GM21367 (cell line): Measurements from ENCODE around the gene ALG3.

ENCODE experiments used
- ATAC-seq: cut with Tn5 transposase; IDR thresholded peaks from one replicate; pipeline ENCODE4 v1.9.1; 2021; ENCODE audit not compliant: unreplicated experiment

Gene ALG3

GRCh38 chr3:184260724-184261269 lies 12.0 kb upstream of the ALG3 start:
- no peak for ATAC-seq

DNA sequence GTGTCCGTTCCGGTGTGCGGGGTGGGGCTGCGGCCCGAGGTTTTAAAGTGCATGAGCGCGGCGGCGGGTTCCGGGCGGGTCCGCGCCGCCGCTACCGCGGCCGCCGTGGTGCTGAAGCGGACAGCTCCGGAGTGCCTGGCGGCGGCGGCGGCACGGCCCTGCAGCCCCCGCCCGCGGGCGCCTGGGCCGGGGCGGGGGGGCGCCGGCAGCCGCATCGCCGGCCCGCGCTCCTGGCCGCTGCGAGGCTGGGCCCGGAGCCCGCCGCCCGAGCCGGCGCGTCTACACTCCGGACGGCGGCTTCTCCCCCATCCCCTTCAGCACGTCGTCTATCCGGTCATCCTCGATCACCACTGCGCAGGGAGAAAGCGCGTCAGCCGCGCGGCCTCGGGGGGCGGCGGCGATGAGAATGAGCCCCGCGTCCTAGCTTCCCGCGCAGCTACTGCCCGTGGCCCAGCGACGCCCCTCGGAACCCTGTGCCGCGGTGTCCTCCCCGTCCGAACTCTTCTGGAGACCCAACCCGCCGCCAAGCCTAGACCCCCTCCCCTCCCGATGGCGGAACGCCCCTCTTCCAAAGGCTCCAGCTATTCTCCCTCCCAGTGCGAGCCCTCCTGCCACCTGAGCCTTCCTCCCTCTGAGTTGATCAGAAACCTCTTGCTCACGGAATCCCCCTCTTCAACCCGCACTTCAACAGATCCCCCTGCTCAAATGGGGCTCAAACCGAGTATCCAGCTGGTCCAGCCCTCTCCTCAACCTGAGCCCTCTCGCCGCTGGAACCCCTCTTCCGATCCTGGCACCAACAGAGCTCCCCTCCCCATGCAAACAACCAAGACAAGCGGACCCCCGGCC lies 11.3 kb upstream of the ALG3 start:
- no peak for ATAC-seq

GRCh38 chr3:184259396-184259877 lies 10.7 kb upstream of the ALG3 start:
- no peak for ATAC-seq

DNA sequence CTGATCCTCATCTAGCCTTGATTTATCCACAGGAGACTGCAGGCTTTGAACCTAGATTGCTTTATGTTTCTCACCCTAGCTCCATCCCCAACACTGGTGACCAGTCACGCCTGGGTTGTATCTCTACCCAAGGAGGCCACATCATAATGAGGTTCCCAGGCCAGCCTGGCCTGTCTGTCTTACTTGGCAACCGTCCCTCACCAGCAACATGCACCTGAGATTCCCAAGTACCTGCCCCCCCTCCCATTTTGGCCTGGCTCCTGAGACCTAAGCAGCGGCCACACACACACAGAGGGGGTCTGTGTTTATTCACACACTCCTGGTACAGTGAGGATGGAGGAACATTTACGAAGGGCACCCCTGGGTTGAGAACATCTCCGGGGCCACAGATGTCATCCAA lies 10.2 kb upstream of the ALG3 start:
- ATAC-seq, result no peak

DNA sequence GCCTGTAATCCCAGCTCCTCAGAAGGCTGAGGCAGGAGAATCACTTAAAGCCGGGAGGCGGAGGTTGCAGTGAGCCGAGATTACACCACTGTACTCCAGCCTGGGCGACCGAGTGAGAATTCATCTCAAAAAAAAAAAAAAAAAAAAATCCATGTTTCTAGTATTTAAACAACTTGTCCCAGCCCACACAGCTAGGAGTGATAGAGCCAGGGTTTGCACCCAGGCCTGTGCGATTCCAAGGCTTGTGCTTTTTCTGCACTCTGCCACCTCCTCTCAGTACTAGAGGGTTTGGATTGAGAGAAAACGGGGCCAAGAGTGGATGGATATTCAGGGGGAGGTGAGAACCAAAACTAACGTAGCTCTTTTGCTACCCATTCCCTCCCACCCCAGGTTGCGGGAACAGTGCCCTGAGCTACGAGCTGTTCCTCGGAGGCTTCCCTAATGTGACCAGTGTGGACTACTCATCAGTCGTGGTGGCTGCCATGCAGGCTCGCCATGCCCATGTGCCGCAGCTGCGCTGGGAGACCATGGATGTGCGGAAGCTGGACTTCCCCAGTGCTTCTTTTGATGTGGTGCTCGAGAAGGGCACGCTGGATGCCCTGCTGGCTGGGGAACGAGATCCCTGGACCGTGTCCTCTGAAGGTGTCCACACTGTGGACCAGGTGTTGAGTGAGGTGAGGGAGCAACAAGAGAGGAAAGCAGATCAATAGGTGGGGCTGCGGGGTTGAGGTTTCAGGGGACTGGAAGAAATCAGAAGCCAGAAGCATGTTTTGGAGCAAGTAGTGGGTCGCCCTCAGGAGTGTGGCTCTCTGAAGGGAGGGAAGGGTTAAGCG lies 8.5 kb upstream of the ALG3 start:
- ATAC-seq, result no peak

DNA sequence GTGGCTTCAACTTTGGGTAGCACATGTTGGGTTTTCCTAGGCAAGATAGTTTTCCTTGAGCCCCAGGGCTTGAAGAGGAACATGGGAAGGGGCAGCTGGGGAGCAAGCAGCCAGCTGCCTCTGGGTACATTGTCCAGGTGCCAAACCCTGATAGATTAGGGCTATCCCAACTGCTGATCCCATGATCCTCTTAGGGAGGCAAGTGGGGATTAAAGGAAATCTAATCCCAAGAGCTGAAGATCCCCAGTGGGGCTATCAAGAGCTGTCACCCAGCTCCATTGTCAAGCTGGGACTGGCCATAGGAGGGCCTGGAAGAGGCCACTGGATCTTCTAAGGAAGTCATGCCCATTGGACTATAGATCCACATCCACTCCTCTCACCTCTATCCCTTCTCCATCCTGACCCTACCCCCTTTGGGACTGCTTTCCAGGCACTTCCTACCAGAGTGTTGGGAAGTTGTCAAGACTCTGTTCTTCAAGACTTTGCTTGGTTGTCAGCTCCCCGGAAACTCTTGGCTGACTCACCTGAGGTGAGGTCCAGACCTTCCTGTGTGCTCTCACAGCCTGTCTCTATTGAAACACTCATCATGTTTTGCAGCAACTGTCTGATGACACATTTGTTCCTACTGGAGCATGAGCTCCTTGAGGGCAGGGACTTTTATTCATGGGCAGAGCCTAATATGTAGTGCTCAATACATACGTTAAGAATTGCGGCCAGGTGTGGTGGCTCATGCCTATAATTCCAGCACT lies 6.7 kb upstream of the ALG3 start:
- no peak for ATAC-seq

DNA sequence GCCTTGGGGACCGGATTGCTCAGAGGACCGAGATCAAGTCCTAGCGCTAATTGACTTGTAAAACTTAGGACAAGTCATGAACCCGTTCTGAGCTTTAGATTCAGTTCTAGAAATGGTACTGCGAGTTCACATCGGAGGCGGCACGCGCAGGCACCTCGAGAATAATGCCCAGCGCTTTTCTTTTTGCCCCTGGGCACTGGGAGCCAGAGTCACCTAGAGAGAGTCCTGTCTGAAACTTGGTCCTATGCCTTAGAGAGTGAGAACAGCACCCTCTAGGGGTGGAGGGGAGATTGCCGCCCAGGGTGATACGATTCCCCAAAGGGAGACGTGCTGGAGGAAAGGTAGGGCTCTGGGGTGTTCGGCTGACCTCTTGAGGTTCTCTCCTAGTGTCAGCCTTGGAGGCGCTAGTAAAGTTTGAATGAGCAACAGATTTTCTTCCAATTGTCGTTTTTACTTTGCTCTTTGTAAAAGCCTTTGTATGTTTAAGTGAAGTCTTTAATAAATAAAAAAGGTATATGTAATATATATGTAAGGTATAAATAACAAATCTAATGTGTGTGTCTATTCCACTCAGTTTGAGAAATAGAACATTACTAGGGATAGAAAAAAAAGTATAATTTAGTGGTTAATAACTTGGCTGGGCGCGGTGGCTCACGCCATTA lies 1.5 kb upstream of the ALG3 start:
- peak; percentile 61 for ATAC-seq

- peak; percentile 84 for ATAC-seq
These were observed 827 bp upstream of the ALG3 start, which contains the start of gene EEF1AKMT4 for GRCh38 chr3:184249412-184250166. EEF1AKMT4 (plus strand) TSS chr3:184249672; CDS start chr3:184249695, 23 bp downstream.

GRCh38 chr3:184242297-184242685 lies 6.5 kb downstream of the ALG3 start:
- ATAC-seq, result no peak

DNA sequence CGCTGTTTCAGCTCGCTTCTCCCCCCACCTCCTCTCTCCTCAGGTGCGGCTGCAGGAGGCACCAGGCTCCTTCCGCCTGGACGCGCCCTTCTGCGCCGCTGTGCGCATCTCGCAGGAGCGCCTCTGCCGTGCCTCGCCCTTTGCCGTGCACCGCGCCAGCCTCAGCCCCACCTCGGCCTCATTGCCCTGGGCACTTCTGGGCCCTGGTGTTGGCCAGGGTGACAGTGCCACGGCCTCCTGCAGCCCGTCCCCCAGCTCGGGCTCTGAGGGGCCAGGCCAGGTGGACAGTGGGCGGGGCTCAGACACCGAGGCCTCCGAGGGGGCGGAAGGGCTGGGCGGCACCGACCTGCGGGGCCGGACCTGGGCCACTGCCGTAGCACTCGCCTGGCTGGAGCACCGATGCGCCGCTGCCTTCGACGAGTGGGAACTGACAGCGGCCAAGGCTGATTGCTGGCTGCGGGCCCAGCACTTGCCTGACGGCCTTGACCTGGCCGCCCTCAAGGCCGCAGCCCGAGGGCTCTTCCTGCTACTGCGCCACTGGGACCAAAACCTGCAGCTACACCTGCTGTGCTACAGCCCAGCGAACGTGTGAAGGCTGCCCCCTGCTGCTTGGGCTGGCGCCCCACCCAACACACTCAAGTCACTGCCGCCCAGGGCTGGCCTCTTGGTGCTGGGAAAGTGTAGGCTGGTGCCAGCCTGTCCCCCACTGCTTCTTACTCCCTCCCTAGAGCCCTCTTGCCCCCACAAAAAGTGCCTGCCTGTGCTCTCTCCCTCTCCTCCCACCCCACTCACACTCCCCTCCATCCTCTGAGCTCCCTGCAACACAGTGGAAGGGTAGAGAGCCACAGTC lies 7.1 kb downstream of the ALG3 start:
- ATAC-seq, result no peak

DNA sequence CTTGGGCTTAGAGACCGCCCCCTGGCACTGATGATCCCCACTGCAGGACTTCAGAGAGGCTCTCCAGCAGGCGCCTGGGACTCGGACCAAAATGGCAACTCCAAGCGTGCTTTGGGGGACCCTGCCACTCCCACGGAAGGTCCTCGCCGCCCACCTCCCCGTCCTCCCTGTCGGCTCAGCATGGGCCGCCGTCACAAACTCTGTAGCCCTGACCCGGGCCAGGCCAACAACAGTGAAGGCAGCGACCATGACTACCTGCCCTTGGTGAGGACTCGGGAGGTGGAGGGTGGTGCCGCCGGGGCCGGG lies 7.7 kb downstream of the ALG3 start:
- ATAC-seq, result no peak

GRCh38 chr3:184240384-184241140 lies 8.2 kb downstream of the ALG3 start:
- no peak for ATAC-seq

DNA sequence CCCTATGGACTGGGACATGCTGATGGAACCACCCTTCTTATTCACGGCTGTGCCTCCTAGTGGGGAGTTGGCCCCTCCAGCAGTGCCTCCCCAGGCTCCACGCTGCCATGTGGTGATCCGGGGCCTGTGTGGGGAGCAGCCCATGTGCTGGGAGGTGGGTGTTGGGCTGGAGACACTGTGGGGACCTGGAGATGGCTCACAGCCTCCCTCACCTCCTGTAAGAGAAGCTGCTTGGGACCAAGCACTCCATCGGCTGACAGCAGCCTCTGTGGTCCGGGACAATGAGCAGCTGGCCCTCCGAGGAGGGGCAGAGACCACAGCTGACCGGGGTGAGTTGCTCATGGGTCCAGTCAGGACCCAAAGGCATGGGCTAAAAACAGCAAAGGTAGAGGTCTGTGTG lies 9.1 kb downstream of the ALG3 start:
- ATAC-seq, result no peak

DNA sequence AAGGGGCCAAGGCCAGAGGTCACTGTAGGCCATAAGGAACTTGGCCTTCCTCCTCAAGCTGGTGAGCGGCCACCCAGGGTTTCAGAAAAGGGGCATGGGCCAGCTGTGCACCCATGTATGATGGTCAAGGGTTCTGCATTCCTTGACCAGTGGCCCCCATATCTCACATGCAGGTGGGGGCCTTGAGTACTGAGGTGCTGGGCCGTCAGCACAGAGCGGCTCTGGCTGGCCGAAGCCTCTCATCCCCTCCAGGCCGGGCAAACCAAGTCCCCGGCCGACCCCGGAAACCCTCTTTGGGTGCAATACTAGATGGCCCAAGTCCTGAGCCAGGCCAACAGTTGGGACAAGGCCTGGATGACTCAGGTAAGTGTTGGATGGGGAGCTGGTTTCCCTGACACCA lies 9.5 kb downstream of the ALG3 start:
- no peak for ATAC-seq

GRCh38 chr3:184238246-184238818 lies 10.4 kb downstream of the ALG3 start:
- ATAC-seq, result no peak

DNA sequence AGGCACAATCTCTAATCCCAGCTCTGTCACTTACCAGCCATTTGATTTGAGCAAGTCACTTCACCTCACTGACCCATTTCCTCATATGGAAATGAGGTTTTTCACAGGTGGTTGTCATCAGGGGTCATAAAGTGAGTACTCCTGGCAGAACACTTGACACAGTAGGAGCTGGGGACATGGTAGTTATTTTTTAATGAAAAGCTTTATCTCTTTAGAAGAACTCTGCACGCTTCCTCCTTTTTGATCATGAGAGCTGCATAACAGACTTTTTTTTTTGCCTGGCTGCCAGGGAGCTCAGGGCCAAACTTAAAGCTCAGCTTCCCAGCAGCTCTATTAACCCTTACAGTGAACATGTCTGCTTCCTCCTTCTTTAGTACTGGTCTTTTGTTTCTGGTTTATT lies 11.0 kb downstream of the ALG3 start:
- no peak for ATAC-seq

- ATAC-seq, result no peak
These were observed 11.6 kb downstream of the ALG3 start for GRCh38 chr3:184237211-184237610.

- ATAC-seq, result no peak
These were observed 12.1 kb downstream of the ALG3 start for GRCh38 chr3:184236636-184237035.
